Measurements from ENCODE around the gene CPSF4.
"Not testable (repeated sequence)": the region's sequence is repeated elsewhere in the genome, so short reads cannot be mapped to it uniquely, and the experiment has no call there.

The CPSF4 gene

DNA sequence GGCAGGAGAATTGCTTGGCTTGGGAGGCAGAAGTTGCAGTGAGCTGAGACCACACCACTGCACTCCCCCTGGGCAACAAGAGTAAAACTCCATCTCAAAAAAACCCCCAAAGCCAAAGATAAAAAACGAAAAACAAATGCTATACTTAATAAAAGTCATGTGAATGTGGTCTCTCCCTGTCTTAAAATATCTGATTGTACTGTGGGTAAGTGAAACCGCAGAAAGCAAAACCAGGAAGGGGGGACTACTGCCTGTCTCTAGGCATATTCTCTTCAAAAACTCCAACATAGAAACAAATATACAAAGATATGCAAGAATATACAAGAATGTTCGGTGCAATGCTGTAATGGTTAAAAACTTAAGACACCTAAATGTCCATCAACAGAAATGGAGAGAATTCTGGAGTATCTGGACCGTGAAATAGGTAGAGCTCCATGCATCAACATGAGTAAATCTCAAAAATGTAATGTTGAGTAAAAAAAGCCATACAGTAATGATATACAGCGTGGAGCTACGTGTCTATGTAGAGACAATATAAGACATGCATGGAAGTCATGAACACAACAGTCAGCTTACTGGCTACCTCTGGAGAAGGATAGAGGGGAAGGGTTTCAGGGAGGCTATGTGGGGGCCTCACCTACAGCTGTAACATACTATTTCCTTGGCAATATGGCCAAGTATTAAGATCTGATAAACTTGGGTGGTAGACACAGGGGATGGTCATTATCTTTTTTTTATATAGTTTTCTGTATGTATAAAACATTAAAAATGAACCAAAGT lies 59.2 kb downstream of the CPSF4 start:
- no peak for DNase-seq

DNA sequence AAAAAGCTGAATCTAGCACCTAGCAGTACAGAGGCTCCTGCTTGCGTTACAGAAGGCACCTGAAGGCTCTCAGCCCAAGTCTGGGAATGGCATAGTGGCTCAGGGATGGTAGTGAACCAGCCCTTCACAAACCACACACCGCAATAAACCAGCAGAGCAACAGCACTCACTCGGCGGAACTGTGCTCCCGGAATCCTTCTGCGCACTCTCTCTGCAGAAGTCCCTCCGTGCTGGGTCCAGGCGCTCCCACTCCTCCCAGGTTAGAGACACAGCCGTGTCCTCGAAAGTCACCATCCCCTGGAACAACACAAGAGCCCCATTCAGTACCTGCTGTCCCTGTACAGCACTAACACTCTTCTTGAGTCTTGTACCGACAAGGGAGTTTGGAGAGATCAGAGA lies 59.8 kb downstream of the CPSF4 start:
- no peak for DNase-seq

DNA sequence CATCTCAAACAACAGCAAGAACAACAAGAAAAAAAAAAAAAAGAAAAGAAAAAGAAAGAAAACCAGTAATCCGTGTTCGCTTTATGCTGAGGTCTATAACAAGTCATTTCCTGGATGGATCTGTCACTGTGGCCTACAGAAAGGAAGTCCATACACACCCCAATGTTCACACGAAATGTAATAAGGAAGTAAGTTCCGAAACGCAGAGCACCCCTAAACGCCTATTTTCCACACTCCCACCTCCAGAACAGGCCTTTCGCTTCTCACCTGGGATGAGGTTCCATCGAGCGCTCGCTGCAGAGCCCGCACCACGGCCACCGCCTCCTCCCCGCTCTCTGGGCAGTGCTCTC lies 60.6 kb downstream of the CPSF4 start:
- no peak for DNase-seq

DNA sequence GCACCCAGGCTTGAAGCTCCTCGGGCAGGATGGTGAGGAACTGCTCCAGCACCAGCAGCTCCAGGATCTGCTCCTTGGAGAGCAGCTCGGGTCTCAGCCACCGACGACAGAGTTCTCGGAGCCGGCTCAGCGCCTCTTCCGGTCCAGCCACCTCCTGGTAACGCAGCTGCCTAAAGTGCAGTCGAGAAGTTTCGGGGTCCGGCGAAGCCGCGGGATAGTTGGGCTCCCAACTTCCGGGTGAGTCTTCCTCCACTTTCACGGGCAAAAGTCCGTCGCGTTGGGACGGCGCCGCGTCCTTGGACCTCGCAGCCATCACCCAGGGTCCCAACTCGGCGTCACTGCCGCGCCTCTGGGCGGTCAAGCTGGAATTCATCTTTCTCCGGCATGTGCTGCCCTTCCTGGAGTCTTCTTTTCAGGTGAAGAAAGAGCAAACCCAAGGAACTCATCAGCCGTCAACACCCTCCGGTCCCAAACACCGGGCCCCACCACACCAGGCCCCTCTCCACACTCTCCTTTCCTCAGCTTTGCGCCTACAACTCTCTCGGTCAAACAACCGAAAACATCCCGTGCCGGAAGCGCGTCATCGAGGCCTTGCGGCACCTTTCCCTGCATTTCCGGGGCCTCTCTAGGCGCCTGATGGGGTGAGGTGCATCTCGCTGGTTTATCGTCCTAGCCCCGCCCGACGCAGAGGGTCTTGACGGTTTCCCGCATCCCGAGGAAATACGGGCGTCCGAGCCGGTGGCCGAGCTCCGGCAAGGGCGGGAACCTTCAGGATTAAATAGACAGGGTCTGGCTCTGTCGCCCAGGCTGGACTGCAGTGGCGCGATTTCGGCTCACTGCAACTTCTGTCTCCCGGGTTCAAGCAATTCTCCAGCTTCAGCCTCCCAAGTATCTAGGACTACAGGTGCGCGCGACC lies 61.2 kb downstream of the CPSF4 start, which contains the start of gene ZNF394:
ZNF394 (minus strand) TSS at position 561 of the 916 bp plus-strand sequence; CDS start at position 373, 188 bp downstream.
- peak; percentile 83 for DNase-seq

DNA sequence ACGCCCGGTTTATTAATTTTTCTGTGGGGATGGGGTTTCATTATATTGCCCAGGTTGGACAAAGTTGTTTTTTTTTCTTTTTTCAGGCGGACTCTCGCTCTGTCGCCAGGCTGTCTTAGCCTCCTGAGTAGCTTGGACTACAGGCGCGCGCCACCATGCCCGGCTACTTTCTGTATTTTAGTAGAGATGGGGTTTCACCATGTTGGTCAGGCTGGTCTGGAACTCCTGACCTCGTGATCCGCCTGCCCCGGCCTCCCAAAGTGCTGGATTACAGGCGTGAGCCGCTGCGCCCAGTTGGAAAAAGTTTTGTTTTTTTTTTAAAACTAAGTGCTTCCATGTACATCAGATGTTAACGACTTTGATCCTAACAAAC lies 61.9 kb downstream of the CPSF4 start:
- no peak for DNase-seq

DNA sequence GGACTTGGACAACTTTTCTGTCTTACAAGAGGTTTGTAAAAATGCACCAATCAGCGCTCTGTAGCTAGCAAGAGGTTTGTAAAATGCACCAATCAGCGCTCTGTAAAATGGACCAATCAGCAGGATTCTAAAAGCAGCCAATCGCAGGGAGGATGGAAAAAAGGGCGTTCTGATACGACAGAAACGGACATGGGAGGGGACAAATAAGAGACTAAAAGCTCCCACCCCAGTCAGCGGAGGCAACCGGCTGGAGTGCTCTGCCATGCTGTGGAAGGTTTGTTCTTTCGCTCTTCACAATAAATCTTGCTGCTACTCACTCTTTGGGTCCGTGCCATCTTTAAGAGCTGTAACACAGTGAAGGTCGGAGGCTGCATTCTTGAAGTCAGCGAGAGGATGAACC lies 62.5 kb downstream of the CPSF4 start:
- DNase-seq: not testable (repeated sequence)

DNA sequence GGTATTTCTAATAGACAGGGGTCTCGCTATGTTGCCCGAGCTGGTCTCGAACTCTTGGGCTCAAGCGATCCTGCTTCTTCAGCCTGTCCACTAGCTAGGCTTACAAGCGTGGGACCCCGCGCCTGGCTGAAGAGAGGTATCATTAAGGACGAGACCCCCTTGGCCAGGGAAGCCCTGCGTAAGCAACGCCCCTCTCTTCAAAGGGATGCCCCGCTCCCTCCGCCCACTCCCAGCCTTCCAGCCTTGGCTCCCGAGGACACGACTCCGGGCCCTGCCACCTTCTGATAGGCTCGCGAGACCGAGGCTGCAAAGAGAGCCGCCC lies 65.5 kb downstream of the CPSF4 start:
- DNase-seq: no peak

DNA sequence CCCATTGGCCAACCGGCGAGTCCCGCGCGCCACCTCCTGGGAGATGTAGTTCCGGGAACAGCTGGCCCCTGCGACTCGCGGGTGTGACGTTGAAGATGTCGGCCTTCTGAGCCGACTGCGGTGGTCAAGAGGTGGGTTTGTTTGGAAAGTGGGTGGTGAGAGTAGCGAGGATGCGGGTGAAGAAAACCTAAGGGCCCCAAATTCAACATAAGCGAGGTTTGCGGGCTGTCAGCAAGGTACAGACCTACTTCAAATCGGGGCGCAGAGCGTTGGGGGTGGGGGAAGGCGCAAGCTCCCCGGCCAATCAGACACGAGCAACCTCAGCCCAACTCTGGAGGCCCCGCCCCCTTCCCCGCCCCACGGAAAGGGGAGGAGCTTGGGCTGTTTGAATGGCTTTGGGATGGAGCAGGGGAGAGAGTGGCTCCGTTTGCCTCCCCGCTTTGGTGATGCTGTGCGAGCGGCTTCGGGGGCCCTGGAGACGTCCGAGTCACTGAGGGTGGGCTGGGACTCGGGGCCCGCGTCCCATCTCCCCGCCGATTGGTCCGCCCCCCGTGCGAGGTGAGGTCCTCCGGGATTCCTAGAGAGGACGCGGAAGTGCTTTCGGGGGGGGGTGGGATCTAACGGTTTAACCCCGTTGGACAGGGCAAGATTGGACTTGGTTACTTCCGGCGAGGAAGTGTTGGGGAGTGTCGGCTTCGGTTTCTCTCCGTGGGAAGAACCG lies 66.0 kb downstream of the CPSF4 start, which contains the start of gene ZKSCAN5:
ZKSCAN5 (plus strand) TSS at position 60 of the 721 bp plus-strand sequence. CDS start 1,383 bp downstream, outside the sequence.
- peak; percentile 94 for DNase-seq

DNA sequence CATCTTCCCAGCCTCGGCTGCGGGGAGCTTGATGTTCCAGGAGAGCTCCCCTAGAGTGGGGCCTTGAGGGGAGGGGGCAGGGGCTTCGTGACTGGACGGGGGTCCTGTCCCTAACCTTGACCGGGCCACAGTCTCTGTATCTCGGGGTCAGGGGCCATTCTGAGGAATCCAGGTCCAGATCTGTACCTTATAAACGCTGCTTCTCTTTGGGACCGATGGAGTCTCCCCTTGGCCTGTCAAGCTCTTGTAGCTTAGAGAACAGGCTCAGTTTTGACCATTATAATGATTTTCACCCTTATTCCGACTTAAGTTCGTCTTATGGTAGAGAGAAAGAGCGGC lies 66.5 kb downstream of the CPSF4 start:
- DNase-seq: no peak
